Measurements from ENCODE around the gene NELL1. TPM values are rescaled to one million over a fixed set of nuclear protein-coding genes. Genes with fewer than 3 reads are reported as not detected.

Gene NELL1
- total RNA-seq, 1 experiment from 2014 or later: 0.22 TPM

DNA sequence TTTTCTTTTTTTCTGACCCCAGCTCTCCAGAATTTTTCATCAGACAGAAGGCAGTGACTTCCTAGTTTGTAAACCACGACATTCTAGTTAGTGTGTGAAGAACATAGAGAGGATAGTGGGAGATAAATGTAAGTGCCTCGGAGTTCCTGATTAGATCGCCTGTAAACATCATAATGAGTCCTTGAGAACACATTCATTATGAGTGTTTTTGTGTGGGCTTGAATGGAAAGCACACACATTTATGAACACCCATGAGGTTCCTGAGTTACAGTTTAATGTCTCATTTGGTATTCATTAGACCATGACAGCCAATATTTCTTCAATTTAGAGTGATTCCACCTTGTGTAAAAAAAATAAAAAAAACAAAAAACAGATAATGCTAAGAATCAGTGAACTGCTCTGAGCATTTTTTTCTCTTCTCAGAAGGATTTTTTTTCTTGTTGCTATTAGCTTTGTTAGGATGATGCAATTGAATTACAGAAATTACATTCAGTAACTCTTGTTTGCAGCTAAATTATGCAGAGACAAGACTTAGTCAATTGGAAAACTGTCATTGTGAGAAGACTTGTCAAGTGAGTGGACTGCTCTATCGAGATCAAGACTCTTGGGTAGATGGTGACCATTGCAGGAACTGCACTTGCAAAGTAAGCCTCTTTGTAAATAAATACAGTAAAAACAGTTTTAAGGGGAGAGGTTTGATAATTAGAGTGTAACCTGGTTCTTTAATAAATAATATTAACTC, 257.6 kb downstream of the NELL1 start:
- Histone ChIP-seq H2BK12ac (ENCODE audit: insufficient read length, low read depth, low read length) (no peak overlapping the region), H4K5ac (ENCODE audit: insufficient read length, low read depth, low read length) (no peak overlapping the region), H3T11ph (ENCODE audit: low read length) (no peak overlapping the region), H2BK5ac (ENCODE audit: insufficient read length, low read length) (no peak overlapping the region), H3K4me2 (ENCODE audit: insufficient read depth, insufficient read length, low read length) (no peak overlapping the region), H2AK5ac (ENCODE audit: insufficient read length, low read length) (no peak overlapping the region), H2BK15ac (ENCODE audit: low read depth, low read length) (no peak overlapping the region), H4K91ac (ENCODE audit: insufficient read length, low read depth, low read length) (no peak overlapping the region), H3K9ac (ENCODE audit: extremely low read depth, insufficient read length, low read length) (no peak overlapping the region), H3K9me3 (ENCODE audit: control insufficient read depth, low read depth, low read length) (no peaks in the 10 kb centered on the region), H3K4me1 (ENCODE audit: insufficient read depth, low read length) (no peaks in the 10 kb centered on the region), H3K4ac (ENCODE audit: low read depth, low read length) (no peak overlapping the region), H3K23me2 (ENCODE audit: insufficient read length, low read depth, low read length, poor library complexity, severe bottlenecking) (no peaks in the 10 kb centered on the region), H4K8ac (replicated peaks; ENCODE audit: insufficient read length, low read depth, low read length) (no peak overlapping the region), H3K27me3 (ENCODE audit: insufficient read depth, low read length) (no peaks in the 10 kb centered on the region), H2AFZ (ENCODE audit: low read length) (no peak overlapping the region), H2BK120ac (ENCODE audit: low read depth, low read length, poor library complexity, severe bottlenecking) (no peak overlapping the region), H4K20me1 (ENCODE audit: control insufficient read depth, insufficient read depth, insufficient read length) (no peaks in the 10 kb centered on the region), H2BK20ac (ENCODE audit: low read depth, low read length, poor library complexity, severe bottlenecking) (no peak overlapping the region), H3K18ac (ENCODE audit: insufficient read length, low read depth, low read length) (no peak overlapping the region), H3K79me1 (ENCODE audit: insufficient read depth, low read depth, low read length, poor library complexity, severe bottlenecking) (no peaks in the 10 kb centered on the region), H3K14ac (ENCODE audit: insufficient read depth, low read length) (no peak overlapping the region), H3K56ac (ENCODE audit: insufficient read length, low read depth, low read length) (no peak overlapping the region), H3K79me2 (ENCODE audit: insufficient read depth, low read length) (no peaks in the 10 kb centered on the region), H3K27ac (ENCODE audit: insufficient read length, low read depth, low read length) (no peak overlapping the region), H3K23ac (ENCODE audit: insufficient read length, low read depth, low read length) (no peak overlapping the region)
- TF ChIP-seq, protein P1, sequence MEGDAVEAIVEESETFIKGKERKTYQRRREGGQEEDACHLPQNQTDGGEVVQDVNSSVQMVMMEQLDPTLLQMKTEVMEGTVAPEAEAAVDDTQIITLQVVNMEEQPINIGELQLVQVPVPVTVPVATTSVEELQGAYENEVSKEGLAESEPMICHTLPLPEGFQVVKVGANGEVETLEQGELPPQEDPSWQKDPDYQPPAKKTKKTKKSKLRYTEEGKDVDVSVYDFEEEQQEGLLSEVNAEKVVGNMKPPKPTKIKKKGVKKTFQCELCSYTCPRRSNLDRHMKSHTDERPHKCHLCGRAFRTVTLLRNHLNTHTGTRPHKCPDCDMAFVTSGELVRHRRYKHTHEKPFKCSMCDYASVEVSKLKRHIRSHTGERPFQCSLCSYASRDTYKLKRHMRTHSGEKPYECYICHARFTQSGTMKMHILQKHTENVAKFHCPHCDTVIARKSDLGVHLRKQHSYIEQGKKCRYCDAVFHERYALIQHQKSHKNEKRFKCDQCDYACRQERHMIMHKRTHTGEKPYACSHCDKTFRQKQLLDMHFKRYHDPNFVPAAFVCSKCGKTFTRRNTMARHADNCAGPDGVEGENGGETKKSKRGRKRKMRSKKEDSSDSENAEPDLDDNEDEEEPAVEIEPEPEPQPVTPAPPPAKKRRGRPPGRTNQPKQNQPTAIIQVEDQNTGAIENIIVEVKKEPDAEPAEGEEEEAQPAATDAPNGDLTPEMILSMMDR (conservative IDR thresholded peaks at IDR 0.05): no peak
- WGBS (ENCODE audit: extremely low coverage, insufficient read length, low lambda C conversion rate): no CpG with 5 or more reads among the region's 4 CpGs
- H3K4me1 Mint-ChIP-seq: no peaks in the 10 kb centered on the region
- no peaks in the 10 kb centered on the region for H3K36me3 Mint-ChIP-seq (ENCODE audit: insufficient read depth in 1 of 3, low read depth in 3 of 3)
- H3K27ac Mint-ChIP-seq: no peak overlapping the region
- no peaks in the 10 kb centered on the region for H3K9me3 Mint-ChIP-seq
- H3K4me3 Mint-ChIP-seq: no peak overlapping the region
- no peak for DNase-seq
- no peaks in the 10 kb centered on the region for H3K27me3 Mint-ChIP-seq (ENCODE audit: low read depth)

Data from H9 (cell line).